ENCODE results near the gene SOHLH1.

Gene SOHLH1

DNA sequence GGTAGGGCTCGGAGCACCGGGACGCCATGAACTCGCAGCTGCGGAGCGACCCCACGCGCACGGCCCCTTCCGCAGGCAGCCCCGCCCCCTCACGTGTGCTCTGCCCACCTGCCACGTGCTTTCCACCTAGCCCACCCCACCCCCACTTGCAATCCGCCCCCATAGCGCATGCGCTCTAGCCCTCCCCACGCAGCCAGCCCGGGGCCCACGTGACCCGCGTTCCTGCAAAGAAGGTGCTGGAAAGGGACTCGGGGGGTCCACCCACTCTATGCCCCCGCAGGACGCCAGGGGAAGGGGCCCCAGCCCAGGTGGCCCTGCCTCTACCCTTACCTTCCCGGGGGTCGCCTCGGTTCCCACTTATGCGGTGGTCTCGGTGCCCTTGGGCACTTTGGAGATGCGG is at the start of gene SOHLH1:
SOHLH1 (minus strand) TSS at position 42 of the 400 bp plus-strand sequence; CDS start at position 28, 14 bp downstream.
- DNase-seq, result no peak

DNA sequence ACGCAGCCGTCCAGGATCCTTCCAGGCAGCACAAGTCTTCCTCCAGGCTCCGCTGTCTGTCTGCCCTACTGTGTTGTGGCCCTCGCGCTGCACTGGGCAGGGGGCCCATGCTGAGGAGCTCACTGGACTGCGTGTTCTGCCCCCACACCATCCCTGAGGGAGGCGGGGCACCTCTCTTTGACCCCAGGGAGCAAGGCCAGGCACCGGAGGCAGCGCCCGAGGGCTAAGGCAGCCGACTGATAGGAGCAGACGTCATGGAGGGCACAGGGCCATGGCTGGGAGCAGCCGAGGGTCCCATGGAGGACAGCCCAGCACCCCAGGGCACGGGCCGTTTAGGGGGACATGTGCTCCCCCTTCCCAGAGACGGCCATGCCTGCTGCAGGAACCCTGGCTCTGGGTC is 49.4 kb upstream of the SOHLH1 start:
- no peak for DNase-seq

- DNase-seq, result no peak
Measured at GRCh38 chr9:135747311-135747710, 48.0 kb upstream of the SOHLH1 start.

- DNase-seq, result no peak
Measured at GRCh38 chr9:135746565-135746964, 47.3 kb upstream of the SOHLH1 start.

- DNase-seq, result no peak
Measured at GRCh38 chr9:135745686-135746324, 46.5 kb upstream of the SOHLH1 start.

- no peak for DNase-seq
Measured at GRCh38 chr9:135745189-135745588, 45.9 kb upstream of the SOHLH1 start.

DNA sequence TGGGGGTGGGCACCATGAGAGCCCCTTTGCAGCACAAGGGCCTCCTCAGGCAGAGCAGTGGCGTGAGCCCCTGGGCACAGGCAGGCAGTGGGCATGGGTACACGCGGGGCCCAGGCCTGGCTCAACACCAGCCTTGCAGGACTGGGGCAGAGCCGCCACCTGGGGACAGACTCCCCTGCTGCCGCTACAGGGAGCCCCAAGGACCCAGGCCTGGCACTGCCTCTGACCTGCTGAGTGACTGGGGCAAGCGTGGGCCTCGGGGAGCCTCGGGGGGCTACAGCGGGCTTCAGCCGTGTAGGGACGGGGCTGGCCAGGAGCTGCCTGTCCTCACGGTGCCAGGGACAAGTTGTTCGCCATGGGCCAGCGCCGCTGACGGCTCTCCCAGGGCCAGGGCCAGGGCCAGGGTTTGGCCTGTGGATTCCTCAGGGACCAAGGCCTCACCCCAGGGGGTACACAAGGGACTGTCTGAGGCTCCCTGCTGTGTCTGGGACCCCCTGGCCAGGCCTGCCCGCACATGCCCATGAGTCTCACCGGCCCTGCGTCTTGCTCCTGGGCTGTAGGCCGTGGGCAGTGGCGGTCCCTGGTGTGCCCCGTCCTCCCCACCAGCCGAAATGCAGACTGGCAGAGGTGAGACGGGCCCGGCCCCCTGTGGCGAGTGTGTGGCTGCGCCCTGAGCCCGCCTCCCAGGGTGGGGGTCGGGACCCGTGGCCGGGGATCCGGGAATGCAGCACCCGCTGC is 45.2 kb upstream of the SOHLH1 start:
- no peak for DNase-seq

DNA sequence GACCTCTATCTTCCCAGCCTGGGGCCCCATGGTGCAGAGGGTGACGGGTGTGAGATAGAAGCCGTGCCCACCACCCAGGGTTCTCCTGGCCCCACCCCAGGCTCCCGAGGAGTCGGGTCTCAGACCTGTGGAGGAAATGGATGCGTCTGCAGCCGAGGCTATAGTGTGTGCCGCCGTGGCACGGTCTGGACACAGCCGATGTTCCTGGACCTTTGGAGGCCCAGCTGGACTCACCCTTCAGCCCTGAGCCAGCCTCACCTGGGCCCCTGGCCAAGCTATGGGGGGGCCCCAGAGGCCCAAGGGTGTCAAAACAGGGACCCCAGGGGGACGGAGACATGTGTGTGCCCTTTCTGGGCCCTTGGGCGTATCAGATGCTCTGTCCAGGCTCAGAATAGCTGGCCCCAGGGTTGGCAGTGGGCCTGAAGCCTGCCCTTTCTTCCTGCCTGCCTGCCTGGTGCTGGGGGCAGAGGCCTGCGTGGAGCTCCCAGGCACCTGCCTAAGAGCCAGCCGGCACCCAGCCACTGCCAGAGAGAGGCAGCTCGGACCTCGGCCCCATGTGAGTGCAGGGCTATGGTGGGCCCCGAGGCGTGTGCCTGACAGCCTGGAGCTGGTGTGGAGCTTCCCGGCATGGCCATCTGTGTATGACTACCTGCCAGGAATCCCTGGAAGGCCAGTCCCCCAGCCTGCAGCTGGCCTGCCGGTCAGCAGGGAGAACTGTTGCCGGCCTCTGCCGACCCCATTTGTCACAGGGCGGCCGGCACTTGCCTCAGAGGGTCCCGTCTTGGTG is 44.5 kb upstream of the SOHLH1 start:
- no peak for DNase-seq

DNA sequence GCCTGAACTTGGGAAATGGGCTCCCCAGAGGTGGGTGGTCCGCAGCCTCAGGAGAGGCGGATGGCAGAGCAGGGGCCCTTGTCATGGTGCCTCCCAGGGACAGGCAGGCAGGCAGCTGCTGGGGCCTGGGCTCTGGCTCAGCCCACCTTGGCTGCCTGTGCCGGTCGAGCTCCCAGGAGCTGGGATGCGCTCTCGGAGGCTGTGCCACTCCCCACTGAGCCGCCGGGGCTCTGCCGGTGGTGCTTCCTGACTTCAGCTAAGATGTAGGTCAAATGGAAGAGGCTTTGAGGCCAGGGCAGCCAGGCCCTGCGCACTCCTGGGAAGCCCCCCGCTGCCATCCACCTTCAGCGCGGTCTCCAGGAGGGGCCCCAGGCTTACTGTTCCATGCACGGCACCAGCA is 43.7 kb upstream of the SOHLH1 start:
- no peak for DNase-seq

- no peak for DNase-seq
Measured at GRCh38 chr9:135741276-135742219, 42.3 kb upstream of the SOHLH1 start.

GRCh38 chr9:135739271-135740220 is 40.3 kb upstream of the SOHLH1 start:
- DNase-seq, result no peak

DNA sequence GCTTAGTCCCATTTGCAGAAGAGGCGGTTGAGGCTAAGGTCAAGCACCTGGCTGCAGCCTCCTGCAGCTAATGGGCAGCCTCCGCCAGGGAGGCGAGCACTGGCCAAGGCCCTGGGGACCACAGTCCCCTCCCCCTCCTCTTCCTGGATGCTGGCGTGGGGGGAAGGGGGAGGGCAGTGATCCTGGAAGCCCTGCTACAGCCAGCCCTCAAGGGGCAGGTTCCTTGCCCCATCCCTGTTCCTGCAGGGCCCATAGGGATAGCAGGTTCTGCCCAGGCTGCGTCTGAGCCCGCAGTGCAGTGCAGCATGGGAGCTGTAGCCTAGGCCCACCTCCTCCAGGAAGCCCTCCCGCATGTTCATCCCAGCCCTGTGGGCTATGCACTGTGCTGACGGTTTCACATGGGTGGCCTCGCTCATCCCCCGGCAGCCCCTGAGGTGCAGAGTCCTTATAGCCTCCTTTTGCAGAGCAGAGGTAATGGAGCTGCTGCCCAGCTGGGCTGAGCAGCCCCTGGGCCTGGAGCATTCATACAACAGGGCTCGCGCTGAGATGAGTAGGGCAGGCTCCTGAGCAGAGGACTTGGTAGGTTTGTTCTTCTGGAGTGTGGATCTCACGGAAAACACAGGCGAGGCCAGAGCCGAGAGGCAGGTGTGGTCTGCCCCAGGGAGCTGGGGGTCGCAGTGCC is 38.7 kb upstream of the SOHLH1 start:
- no peak for DNase-seq

- no peak for DNase-seq
Measured at GRCh38 chr9:135736979-135737839, 37.9 kb upstream of the SOHLH1 start.

DNA sequence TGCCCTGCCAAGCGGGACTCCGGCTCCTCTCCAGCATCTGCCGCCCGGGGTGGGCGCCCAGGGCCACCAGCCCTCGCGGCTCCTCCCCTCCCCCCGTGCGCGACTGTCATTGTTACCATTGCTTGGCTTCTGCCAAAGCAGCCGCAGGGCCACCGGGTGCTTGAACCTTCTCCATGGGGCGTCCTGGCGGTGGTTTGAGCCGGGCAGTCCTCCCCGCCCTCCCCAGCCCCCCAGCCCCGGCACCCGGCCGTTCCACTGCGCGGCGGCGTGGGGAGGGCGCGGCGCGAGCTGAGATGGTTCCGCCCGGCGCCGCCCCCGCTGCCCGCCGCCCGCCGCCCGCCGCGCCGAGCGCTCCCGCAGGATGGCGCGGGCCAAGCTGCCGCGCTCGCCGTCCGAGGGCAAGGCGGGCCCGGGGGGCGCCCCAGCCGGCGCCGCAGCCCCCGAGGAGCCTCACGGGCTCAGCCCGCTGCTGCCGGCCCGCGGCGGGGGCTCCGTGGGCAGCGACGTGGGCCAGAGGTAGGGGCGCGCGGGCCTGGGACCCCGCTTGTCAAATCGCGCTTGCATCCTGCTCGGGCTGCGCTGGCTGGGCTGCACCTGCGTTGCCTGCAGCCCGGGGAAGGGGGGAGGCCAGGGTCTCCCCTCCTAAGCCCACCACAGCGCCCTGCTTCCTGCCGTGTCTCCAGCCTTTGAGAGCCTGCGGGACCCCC is 37.1 kb upstream of the SOHLH1 start:
- no peak for DNase-seq

DNA sequence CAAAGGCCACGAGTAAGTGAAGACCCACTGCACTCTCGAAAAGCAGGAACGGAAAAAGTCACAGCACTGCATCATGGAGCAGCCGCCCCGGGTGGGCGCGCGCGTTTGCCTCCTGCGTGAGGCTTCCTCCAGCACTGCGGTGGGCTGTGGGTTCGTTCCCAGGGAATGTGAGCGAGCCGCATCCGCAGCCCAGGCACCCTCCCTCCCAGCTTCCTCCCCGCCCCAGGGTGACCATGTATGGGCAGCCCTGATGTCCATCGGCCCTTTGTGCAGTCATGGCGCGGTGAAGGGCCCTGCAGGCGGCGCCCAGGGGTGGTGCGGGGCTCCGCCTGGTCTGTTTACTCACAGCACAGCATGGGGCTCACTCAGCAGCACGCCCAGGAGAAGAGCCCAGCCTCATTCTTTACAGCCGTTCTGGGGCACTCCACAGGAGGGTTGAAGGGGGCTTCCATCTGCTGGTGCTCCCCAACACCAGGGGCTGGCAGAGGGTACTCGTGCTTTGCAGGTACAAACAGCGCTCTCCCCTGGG is 35.4 kb upstream of the SOHLH1 start:
- DNase-seq, result no peak

DNA sequence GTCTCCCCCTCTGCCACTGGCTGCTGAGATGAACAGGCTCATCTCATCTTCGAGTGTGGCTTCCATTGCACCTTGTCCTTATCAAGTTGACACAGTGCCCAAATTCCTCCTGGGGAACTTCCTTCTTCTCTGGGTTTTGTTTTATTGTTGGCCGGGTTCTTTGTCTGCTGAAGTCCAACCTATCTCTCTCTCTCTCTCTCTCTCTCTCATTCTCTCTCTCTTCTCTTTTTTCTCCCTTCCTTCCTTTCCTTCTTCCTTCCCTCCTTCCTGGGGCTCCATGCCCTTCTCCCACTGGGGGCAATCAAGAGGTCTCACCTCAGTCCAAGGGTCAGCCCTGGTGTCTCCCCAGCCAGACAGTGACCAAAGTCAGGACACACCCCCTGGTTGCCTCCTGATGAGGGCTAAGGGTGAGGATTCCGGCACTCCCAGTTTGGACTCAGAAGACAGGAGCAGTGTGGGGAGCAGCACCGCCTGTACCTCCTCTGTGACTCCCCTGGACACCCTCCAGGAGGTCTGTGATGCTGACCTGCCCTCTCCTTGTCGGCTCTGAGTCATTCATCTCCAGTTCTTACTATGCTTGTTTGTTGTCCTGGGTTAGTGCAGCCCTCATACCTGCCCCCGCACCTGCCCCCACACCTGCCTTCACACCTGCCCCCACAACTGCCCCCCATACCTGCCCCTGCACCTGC is 33.4 kb upstream of the SOHLH1 start:
- DNase-seq, result no peak

GRCh38 chr9:135731454-135731853 is 32.2 kb upstream of the SOHLH1 start:
- no peak for DNase-seq

DNA sequence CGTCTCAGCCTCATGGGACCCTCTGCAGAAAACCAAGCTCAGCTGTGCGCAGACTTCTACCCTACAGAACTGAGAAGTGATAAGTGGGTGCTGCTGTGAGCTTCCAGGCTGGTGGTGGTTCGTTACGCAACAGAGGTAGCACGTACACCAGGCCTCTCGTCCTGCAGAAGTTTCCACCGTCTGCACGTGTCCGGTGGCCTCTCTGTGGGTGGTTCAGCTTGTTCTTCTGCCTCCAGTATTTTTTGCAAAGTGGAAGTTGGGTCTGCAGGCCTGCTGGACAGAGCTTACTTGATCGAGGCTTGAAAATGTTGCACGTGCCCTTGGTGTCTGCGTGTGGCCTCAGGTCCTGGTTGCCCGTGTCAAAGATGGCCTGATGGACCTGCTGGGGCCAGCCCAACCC is 30.2 kb upstream of the SOHLH1 start:
- DNase-seq, result no peak

All from HCEC 1CT (cell line).